Sigmoid colon (tissue), 7 donors: ENCODE data around the gene STAT5A. TPM values are rescaled to one million over a fixed set of nuclear protein-coding genes. Genes with fewer than 3 reads are reported as not detected.

Source experiments
- DNase-seq: peaks from one replicate; pipeline ENCODE4 v3.0.0-alpha.2; 2019
- H3K27ac ChIP-seq, 4 donors: fragments of 200-600 bp; sonication (generic); one replicate each; pipeline ENCODE4 v1.5.1; 2016 to 2019; ENCODE audit warnings: mild to moderate bottlenecking in 1 of 4
- H3K27me3 ChIP-seq, 3 donors: fragments of 200-600 bp; sonication (generic); one replicate each; pipeline ENCODE4 v1.5.1; 2019; ENCODE audit warnings: mild to moderate bottlenecking in 1 of 3
- H3K36me3 ChIP-seq, 4 donors: fragments of 200-600 bp; sonication (generic); one replicate each; pipeline ENCODE4 v1.5.1; 2016 to 2019
- H3K4me1 ChIP-seq, 4 donors: fragments of 200-600 bp; sonication (generic); one replicate each; pipeline ENCODE4 v1.5.1; 2017 to 2019
- H3K4me3 ChIP-seq, 4 donors: fragments of 200-600 bp; sonication (generic); one replicate each; pipeline ENCODE4 v1.5.1; 2017 to 2019; ENCODE audit warnings: mild to moderate bottlenecking in 2 of 4, moderate library complexity in 1 of 4
- H3K9me3 ChIP-seq, 4 donors: fragments of 200-600 bp in 3 of 4; sonication (generic) in 3 of 4; one replicate each; pipeline versions ENCODE4 v1.5.1 to v1.6.1; 2013 to 2019
- CTCF ChIP-seq, 4 experiments: fragments of 450-650 bp in 3 of 4; fragments of 200-600 bp in 1 of 4; IDR thresholded peaks; one replicate each; pipeline ENCODE4 v1.5.1; 2016 to 2019; ENCODE audit warnings: antibody characterized with exemption in 4 of 4, mild to moderate bottlenecking in 3 of 4, moderate library complexity in 2 of 4
- EP300 ChIP-seq, 4 donors: sonication (generic); formaldehyde crosslinking; IDR thresholded peaks; one replicate each; pipeline ENCODE4 v1.6.1; 2017; ENCODE audit warnings: antibody characterized with exemption in 4 of 4
- POLR2A ChIP-seq, 2 donors: fragments of 450-650 bp; IDR thresholded peaks; one replicate each; pipeline ENCODE4 v1.6.1; 2016; ENCODE audit warnings: antibody characterized with exemption in 2 of 2, mild to moderate bottlenecking in 2 of 2, moderate library complexity in 2 of 2
- POLR2AphosphoS5 ChIP-seq, 4 donors: sonication (generic); formaldehyde crosslinking; IDR thresholded peaks; one replicate each; pipeline ENCODE4 v1.6.1; 2017; ENCODE audit warnings: antibody characterized with exemption in 4 of 4
- WGBS, 2 donors: extraction: QIAGEN DNeasy Blood & Tissue Kit; methylation state at CpG; one replicate each; pipeline ENCODE4 v1.1.7; 2013; 5-methylcytosine and 5-hydroxymethylcytosine counted together
- intact Hi-C: fragments of 100-400 bp; cut with DNase I; formaldehyde crosslinking; loops from one replicate; pipeline ENCODE4 v1.15.1; 2023
- polyA plus RNA-seq, 3 donors: library from polyadenylated mRNA; stranded (reverse); fragments of 200-250 nt; gene quantifications; one replicate each; pipeline ENCODE4 v1.2.3, GENCODE V29; 2013
- total RNA-seq, 4 donors: library from RNA; depleted of rRNA; stranded (reverse); fragments of >200 nt; gene quantifications; one replicate each; pipeline ENCODE4 v1.1.0, GENCODE V29; 2016
- donor health status: healthy with polysubstance abuse.
- donor health status: Bipolar disorder and iron deficiency.
- donor health status: healthy.

STAT5A gene
- total and polyA plus RNA-seq, 7 donors = 7.4 to 91.0 (median 57.2) TPM

GRCh38 chr17:42286411-42287221 is 1.7 kb upstream of the STAT5A start:
- intact Hi-C loops = loop anchor here (5.0 kb wide), 2 partner anchors 64 to 94 kb away; partner anchors contain the start of gene GHDC
- TF ChIP-seq POLR2A (IDR thresholded peaks at IDR 0.05) = no peak
- TF ChIP-seq CTCF (IDR thresholded peaks at IDR 0.05) = no peak
- no peak for TF ChIP-seq EP300 (IDR thresholded peaks at IDR 0.05)
- TF ChIP-seq POLR2AphosphoS5 (IDR thresholded peaks at IDR 0.05) = no peak
- no peaks in the 10 kb centered on the region for H3K36me3 ChIP-seq
- peak overlapping the region; percentile 61 to 85 (median 64) for H3K4me3 ChIP-seq
- H3K27ac ChIP-seq = peak overlapping the region; percentile 92 to 97 (median 94)
- H3K9me3 ChIP-seq = no peaks in the 10 kb centered on the region
- WGBS, 2 donors = 31 to 33% methylated on average over 5 of the region's 5 CpGs
- H3K4me1 ChIP-seq = peaks cover 0 to 38% (median 35%) of the 10 kb centered on the region in 4 donors
- peak; percentile 78 for DNase-seq
- H3K27me3 ChIP-seq = no peaks in the 10 kb centered on the region

DNA sequence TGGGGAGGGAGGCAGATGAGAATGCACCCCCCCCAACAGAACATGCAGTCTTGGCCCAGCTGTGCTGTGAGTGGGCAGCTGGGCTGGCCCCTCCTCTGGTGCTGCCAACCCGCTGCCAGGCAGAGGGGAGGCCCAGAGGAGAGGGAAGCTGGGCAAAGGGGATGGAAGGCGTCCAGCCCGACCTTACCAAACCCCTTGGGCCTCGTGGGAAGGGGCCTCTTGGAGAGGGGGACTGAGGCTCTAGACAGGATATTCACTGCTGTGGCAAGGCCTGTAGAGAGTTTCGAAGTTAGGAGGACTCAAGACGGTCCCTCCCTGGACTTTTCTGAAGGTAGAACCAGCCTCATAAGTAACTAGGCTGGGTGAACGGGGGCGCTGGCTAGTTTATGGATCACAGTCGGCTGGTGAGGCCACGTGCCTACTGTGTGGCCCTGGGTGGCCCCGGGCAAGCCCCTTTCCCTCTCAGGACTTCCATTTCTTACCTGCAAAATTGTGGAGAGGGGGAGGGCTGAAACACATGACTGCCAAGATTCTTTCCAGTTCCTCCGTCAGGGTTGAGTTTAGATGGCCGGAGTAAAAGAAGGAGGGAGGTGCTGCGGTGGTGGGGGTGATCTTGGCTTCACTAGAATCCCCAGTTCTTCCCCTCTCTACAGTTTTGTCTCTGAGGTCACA is 857 bp upstream of the STAT5A start:
- H3K27me3 ChIP-seq = no peaks in the 10 kb centered on the region
- intact Hi-C loops = loop anchor here (5.0 kb wide), 2 partner anchors 65 to 95 kb away; partner anchors contain the start of gene GHDC
- H3K27ac ChIP-seq = peak overlapping the region; percentile 92 to 97 (median 94)
- 16 to 42% methylated on average over 14 of the region's 14 CpGs for WGBS, 2 donors
- DNase-seq = peak; percentile 86
- TF ChIP-seq EP300 (IDR thresholded peaks at IDR 0.05) (no peak), POLR2AphosphoS5 (IDR thresholded peaks at IDR 0.05) (peak; percentile 37 to 70 (median 64)), POLR2A (IDR thresholded peaks at IDR 0.05) (peak; percentile 18 to 31), CTCF (IDR thresholded peaks at IDR 0.05) (no peak)
- peaks cover 0 to 7% (median 0%) of the 10 kb centered on the region in 4 donors for H3K36me3 ChIP-seq
- H3K4me1 ChIP-seq = peaks cover 0 to 38% (median 35%) of the 10 kb centered on the region in 4 donors
- H3K9me3 ChIP-seq = no peaks in the 10 kb centered on the region
- H3K4me3 ChIP-seq = peak overlapping the region; percentile 61 to 85 (median 64)

- H3K36me3 ChIP-seq = peaks cover 0 to 20% (median 6%) of the 10 kb centered on the region in 4 donors
- H3K4me3 ChIP-seq = peak overlapping the region; percentile 61 to 85 (median 64)
- H3K27ac ChIP-seq = peak overlapping the region; percentile 92 to 97 (median 94)
- no peaks in the 10 kb centered on the region for H3K9me3 ChIP-seq
- peak in 1 of 4 donors; percentile 24 for TF ChIP-seq POLR2AphosphoS5 (IDR thresholded peaks at IDR 0.05)
- TF ChIP-seq EP300 (IDR thresholded peaks at IDR 0.05) = no peak
- no peak for TF ChIP-seq CTCF (IDR thresholded peaks at IDR 0.05)
- no peak for TF ChIP-seq POLR2A (IDR thresholded peaks at IDR 0.05)
- H3K4me1 ChIP-seq = peaks cover 0 to 38% (median 35%) of the 10 kb centered on the region in 4 donors
- intact Hi-C loops = loop anchor here (2.0 to 5.0 kb wide), 3 partner anchors 22 to 97 kb away; partner anchors contain the start of gene GHDC
- peak; percentile 75 for DNase-seq
- WGBS, 2 donors = 22 to 25% methylated on average over 44 of the region's 44 CpGs
- no peaks in the 10 kb centered on the region for H3K27me3 ChIP-seq
These were observed 709 bp downstream of the STAT5A start for GRCh38 chr17:42288803-42289610.

- peaks cover 0 to 38% (median 35%) of the 10 kb centered on the region in 4 donors for H3K4me1 ChIP-seq
- H3K27ac ChIP-seq = peak overlapping the region; percentile 92 to 97 (median 94)
- WGBS, 2 donors = 71 to 85% methylated on average over 9 of the region's 9 CpGs
- DNase-seq = peak; percentile 62
- no peaks in the 10 kb centered on the region for H3K9me3 ChIP-seq
- TF ChIP-seq EP300 (IDR thresholded peaks at IDR 0.05) (no peak), CTCF (IDR thresholded peaks at IDR 0.05) (no peak), POLR2AphosphoS5 (IDR thresholded peaks at IDR 0.05) (no peak), POLR2A (IDR thresholded peaks at IDR 0.05) (no peak)
- intact Hi-C loops = loop anchor here (2.0 to 5.0 kb wide), 3 partner anchors 21 to 97 kb away; partner anchors contain the start of gene GHDC
- peak overlapping the region in 3 of 4 donors; percentile 61 to 85 (median 68) for H3K4me3 ChIP-seq
- no peaks in the 10 kb centered on the region for H3K27me3 ChIP-seq
- peaks cover 0 to 27% (median 6%) of the 10 kb centered on the region in 4 donors for H3K36me3 ChIP-seq
These were observed 1.4 kb downstream of the STAT5A start for GRCh38 chr17:42289611-42290181.
